Gastroesophageal sphincter (tissue), 4 donors: ENCODE measurements around the gene DPH6. TPM values are rescaled to one million over a fixed set of nuclear protein-coding genes. Genes with fewer than 3 reads are reported as not detected.

ENCODE experiments used
- ATAC-seq: fragments of 150-250 bp; one replicate; pipeline ENCODE4 v1.9.1; 2016; ENCODE audit warnings: mild to moderate bottlenecking, moderate library complexity
- H3K27ac ChIP-seq, 4 donors: fragments of 200-600 bp; sonication (generic) in 3 of 4; 1 replicate in 3 of 4; 2 replicates in 1 of 4; pipeline ENCODE4 v1.5.1; 2016 to 2019
- H3K27me3 ChIP-seq: fragments of 200-600 bp; sonication (generic); one replicate; pipeline ENCODE4 v1.5.1; 2019
- H3K36me3 ChIP-seq, 2 donors: fragments of 200-600 bp; sonication (generic); one replicate each; pipeline ENCODE4 v1.5.1; 2019; ENCODE audit warnings: control low read depth in 1 of 2
- H3K4me1 ChIP-seq, 3 donors: fragments of 200-600 bp; sonication (generic); 1 replicate in 2 of 3; 2 replicates in 1 of 3; pipeline ENCODE4 v1.5.1; 2016 to 2019; ENCODE audit warnings: control low read depth in 2 of 3
- H3K4me3 ChIP-seq, 2 donors: fragments of 200-600 bp; sonication (generic); one replicate each; pipeline ENCODE4 v1.5.1; 2019; ENCODE audit warnings: mild to moderate bottlenecking in 1 of 2, moderate library complexity in 1 of 2
- H3K9me3 ChIP-seq, 3 donors: fragments of 200-600 bp; sonication (generic); one replicate each; pipeline ENCODE4 v1.5.1; 2017 to 2019; ENCODE audit warnings: control low read depth in 2 of 3
- EP300 ChIP-seq: sonication (generic); formaldehyde crosslinking; IDR thresholded peaks from one replicate; pipeline ENCODE4 v1.6.1; 2017; ENCODE audit warnings: antibody characterized with exemption, mild to moderate bottlenecking
- POLR2A ChIP-seq, 2 donors: fragments of 450-650 bp; IDR thresholded peaks; one replicate each; pipeline ENCODE4 v1.6.1; 2017; ENCODE audit warnings: antibody characterized with exemption in 2 of 2, mild to moderate bottlenecking in 2 of 2, moderate library complexity in 1 of 2
- POLR2AphosphoS5 ChIP-seq: sonication (generic); formaldehyde crosslinking; IDR thresholded peaks from one replicate; pipeline ENCODE4 v1.6.1; 2017; ENCODE audit warnings: antibody characterized with exemption
- WGBS, 2 donors: methylation state at CpG; one replicate each; pipeline ENCODE4 v1.1.5; 2018; ENCODE audit warnings: low coverage in 1 of 2; 5-methylcytosine and 5-hydroxymethylcytosine counted together
- total RNA-seq, 4 donors: library from RNA; depleted of rRNA; stranded (reverse); fragments of >200 nt; gene quantifications; one replicate each; pipeline ENCODE4 v1.1.0, GENCODE V29; 2016
- TF ChIP-seq, protein P1 (sequence below), 4 experiments: fragments of 200-600 bp in 2 of 4; fragments of 450-650 bp in 2 of 4; sonication (generic) in 1 of 4; IDR thresholded peaks; one replicate each; pipeline ENCODE4 v1.5.1; 2017 to 2019; ENCODE audit warnings: antibody characterized with exemption in 4 of 4, mild to moderate bottlenecking in 2 of 4, moderate library complexity in 2 of 4

The DPH6 gene
- total RNA-seq, 4 donors from 2014 or later: 5.4 to 46.2 (median 17.7) TPM

GRCh38 chr15:35484231-35484945 lies 61.6 kb downstream of the DPH6 start:
- WGBS, 2 donors: 85 to 100% methylated on average over 4 to 5 of the region's 5 CpGs
- TF ChIP-seq, protein P1, sequence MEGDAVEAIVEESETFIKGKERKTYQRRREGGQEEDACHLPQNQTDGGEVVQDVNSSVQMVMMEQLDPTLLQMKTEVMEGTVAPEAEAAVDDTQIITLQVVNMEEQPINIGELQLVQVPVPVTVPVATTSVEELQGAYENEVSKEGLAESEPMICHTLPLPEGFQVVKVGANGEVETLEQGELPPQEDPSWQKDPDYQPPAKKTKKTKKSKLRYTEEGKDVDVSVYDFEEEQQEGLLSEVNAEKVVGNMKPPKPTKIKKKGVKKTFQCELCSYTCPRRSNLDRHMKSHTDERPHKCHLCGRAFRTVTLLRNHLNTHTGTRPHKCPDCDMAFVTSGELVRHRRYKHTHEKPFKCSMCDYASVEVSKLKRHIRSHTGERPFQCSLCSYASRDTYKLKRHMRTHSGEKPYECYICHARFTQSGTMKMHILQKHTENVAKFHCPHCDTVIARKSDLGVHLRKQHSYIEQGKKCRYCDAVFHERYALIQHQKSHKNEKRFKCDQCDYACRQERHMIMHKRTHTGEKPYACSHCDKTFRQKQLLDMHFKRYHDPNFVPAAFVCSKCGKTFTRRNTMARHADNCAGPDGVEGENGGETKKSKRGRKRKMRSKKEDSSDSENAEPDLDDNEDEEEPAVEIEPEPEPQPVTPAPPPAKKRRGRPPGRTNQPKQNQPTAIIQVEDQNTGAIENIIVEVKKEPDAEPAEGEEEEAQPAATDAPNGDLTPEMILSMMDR (IDR thresholded peaks at IDR 0.05): no peak
- TF ChIP-seq EP300 (no peak), POLR2AphosphoS5 (no peak), POLR2A (IDR thresholded peaks at IDR 0.05) (no peak)
- peaks cover 0 to 9% of the 10 kb centered on the region in 2 donors for H3K36me3 ChIP-seq
- no peak overlapping the region for H3K4me3 ChIP-seq
- no peaks in the 10 kb centered on the region for H3K27me3 ChIP-seq
- H3K9me3 ChIP-seq: peaks cover 0 to 4% (median 0%) of the 10 kb centered on the region in 3 donors
- no peak overlapping the region for H3K27ac ChIP-seq
- H3K4me1 ChIP-seq: no peaks in the 10 kb centered on the region
- ATAC-seq: no peak

GRCh38 chr15:35481992-35482391 lies 64.0 kb downstream of the DPH6 start:
- peaks cover 0 to 2% of the 10 kb centered on the region in 2 donors for H3K36me3 ChIP-seq
- ATAC-seq: no peak
- no peaks in the 10 kb centered on the region for H3K27me3 ChIP-seq
- no peaks in the 10 kb centered on the region for H3K9me3 ChIP-seq
- TF ChIP-seq EP300: no peak
- TF ChIP-seq POLR2A (IDR thresholded peaks at IDR 0.05): no peak
- no peak for TF ChIP-seq POLR2AphosphoS5
- TF ChIP-seq, protein P1 (IDR thresholded peaks at IDR 0.05): no peak
- WGBS, 2 donors: 25% methylated on average over 2 of the region's 2 CpGs; no CpG with 5 or more reads in 1 of the 2 donors
- no peak overlapping the region for H3K4me3 ChIP-seq
- H3K4me1 ChIP-seq: peaks cover 0 to 7% (median 0%) of the 10 kb centered on the region in 3 donors
- H3K27ac ChIP-seq: no peak overlapping the region

GRCh38 chr15:35481064-35481463 lies 64.9 kb downstream of the DPH6 start:
- Histone ChIP-seq H3K9me3 (no peaks in the 10 kb centered on the region), H3K36me3 (no peaks in the 10 kb centered on the region), H3K27me3 (no peaks in the 10 kb centered on the region), H3K4me3 (no peak overlapping the region), H3K27ac (no peak overlapping the region), H3K4me1 (peaks cover 0 to 7% (median 0%) of the 10 kb centered on the region in 3 donors)
- no peak for ATAC-seq
- TF ChIP-seq POLR2A (IDR thresholded peaks at IDR 0.05) (no peak), POLR2AphosphoS5 (no peak), EP300 (no peak)
- TF ChIP-seq, protein P1 (IDR thresholded peaks at IDR 0.05): no peak
- 90 to 100% methylated on average over 1 of the region's 1 CpG for WGBS, 2 donors

DNA sequence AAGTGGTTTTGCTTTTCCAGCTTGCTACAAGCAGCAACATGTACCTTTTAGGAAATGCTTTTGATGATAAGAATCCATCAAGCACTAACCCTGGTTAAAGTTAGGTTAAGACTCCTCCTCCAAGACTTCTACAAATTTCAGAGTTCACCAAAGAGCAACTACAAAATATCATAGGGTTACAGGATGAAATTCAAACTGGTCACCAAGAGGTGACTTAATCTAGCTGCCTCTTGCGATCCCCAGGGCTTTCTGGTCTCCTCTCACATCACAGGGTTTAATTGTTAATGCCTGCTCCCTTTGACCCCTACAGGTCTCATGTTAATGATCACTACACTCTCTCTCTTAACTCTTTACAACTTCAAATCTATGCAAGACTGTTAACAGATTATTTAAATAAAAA lies 66.5 kb downstream of the DPH6 start:
- Histone ChIP-seq H3K27ac (no peak overlapping the region), H3K27me3 (no peaks in the 10 kb centered on the region), H3K4me3 (no peak overlapping the region), H3K9me3 (no peaks in the 10 kb centered on the region), H3K4me1 (peaks cover 0 to 7% (median 0%) of the 10 kb centered on the region in 3 donors), H3K36me3 (no peaks in the 10 kb centered on the region)
- ATAC-seq: no peak
- WGBS, 2 donors: 92 to 100% methylated on average over 1 of the region's 1 CpG
- TF ChIP-seq POLR2AphosphoS5: no peak
- no peak for TF ChIP-seq EP300

- Histone ChIP-seq H3K9me3 (no peaks in the 10 kb centered on the region), H3K27me3 (no peaks in the 10 kb centered on the region), H3K27ac (no peak overlapping the region), H3K4me1 (peaks cover 0 to 7% (median 0%) of the 10 kb centered on the region in 3 donors), H3K36me3 (no peaks in the 10 kb centered on the region), H3K4me3 (no peak overlapping the region)
- ATAC-seq: no peak
- WGBS, 2 donors: 85 to 91% methylated on average over 4 of the region's 4 CpGs
- TF ChIP-seq, protein P1 (IDR thresholded peaks at IDR 0.05): no peak
- TF ChIP-seq POLR2AphosphoS5: no peak
- TF ChIP-seq POLR2A (IDR thresholded peaks at IDR 0.05): no peak
- TF ChIP-seq EP300: no peak
Measured at GRCh38 chr15:35477312-35478262, 68.4 kb downstream of the DPH6 start.
